K562 (cell line): Measurements from ENCODE around the gene CERS1. TPM values are rescaled to one million over a fixed set of nuclear protein-coding genes. Genes with fewer than 3 reads are reported as not detected.

Experiments used
- ARID4B ChIP-seq: sonication (generic); formaldehyde crosslinking; IDR thresholded peaks from 2 replicates; pipeline ENCODE4 v1.8.0; 2022; ENCODE audit warnings: mild to moderate bottlenecking, missing genetic modification reagents
- CC2D1A ChIP-seq: fragments of 450-650 bp; IDR thresholded peaks from 2 replicates; pipeline ENCODE4 v1.6.1; 2017; ENCODE audit warnings: mild to moderate bottlenecking
- CEBPB ChIP-seq: fragments of 450-650 bp; IDR thresholded peaks from 2 replicates; pipeline ENCODE4 v1.6.1; 2016; ENCODE audit warnings: missing genetic modification characterization, missing compliant biosample characterization
- E2F3 ChIP-seq: fragments of 250-450 bp; sonication (Bioruptor Pico); IDR thresholded peaks from 2 replicates; pipeline ENCODE4 v1.4.0; 2020; ENCODE audit warnings: mild to moderate bottlenecking
- MAZ ChIP-seq, 2 experiments: fragments of 450-650 bp in 1 of 2; sonication (generic) in 1 of 2; formaldehyde crosslinking; IDR thresholded peaks in 1 of 2; conservative IDR thresholded peaks in 1 of 2; 2 replicates each; pipeline versions ENCODE4 v1.4.0 to v1.5.0; 2020; ENCODE audit warnings: mild to moderate bottlenecking in 1 of 2, missing genetic modification reagents in 1 of 2
- NBN ChIP-seq: fragments of 450-650 bp; IDR thresholded peaks from 2 replicates; pipeline ENCODE4 v1.6.1; 2016; ENCODE audit warnings: low read depth, mild to moderate bottlenecking
- OTX1 ChIP-seq: fragments of 450-650 bp; formaldehyde crosslinking; IDR thresholded peaks from 2 replicates; pipeline ENCODE4 v1.4.0; 2022; ENCODE audit warnings: mild to moderate bottlenecking
- RCOR1 ChIP-seq, 2 experiments: IDR thresholded peaks; 2 replicates each; pipeline ENCODE4 v1.6.1; 2012; ENCODE audit warnings: low read depth in 2 of 2, low read length in 2 of 2, borderline replicate concordance in 1 of 2, improper control_type of control experiment in 1 of 2
- polyA plus RNA-seq, 8 experiments: library from polyadenylated mRNA; depleted of rRNA in 4 of 8; stranded (reverse) in 5 of 8; unstranded in 3 of 8; fragments of >200 nt; fragmentation: Nextera tagmentation in 2 of 8; fragmentation: Illumina TruSeq in 1 of 8; extraction: Ambion mirVana in 2 of 8; extraction: Trizol in 1 of 8; gene quantifications; 2 replicates each; pipeline versions ENCODE4 v1.2.1 to v1.2.3, GENCODE V29; 2011 to 2014; ENCODE audit warnings: inconsistent platforms in 1 of 8, missing spikeins in 1 of 8
- total RNA-seq, 7 experiments: library from RNA; depleted of rRNA in 6 of 7; stranded (reverse); fragments of >200 nt in 6 of 7; fragmentation: Illumina TruSeq in 2 of 7; extraction: Trizol in 2 of 7; gene quantifications; 2 replicates each; pipeline versions ENCODE4 v1.2.1 to v1.2.3, GENCODE V29; 2011 to 2021; ENCODE audit warnings: low replicate concordance in 1 of 7
- TF ChIP-seq, protein P1 (sequence below): fragments of 200-800 bp; sonication (Bioruptor generic); IDR thresholded peaks from 2 replicates; pipeline ENCODE4 v1.6.1; 2016; ENCODE audit warnings: missing genetic modification characterization, missing compliant biosample characterization
- TF ChIP-seq, protein P2 (sequence below): fragments of 450-650 bp; IDR thresholded peaks from 2 replicates; pipeline ENCODE4 v1.7.1; 2018; ENCODE audit warnings: mild to moderate bottlenecking, low read depth; ENCODE audit not compliant: partially characterized antibody
- TF ChIP-seq, protein P3 (sequence below): sonication (generic); formaldehyde crosslinking; IDR thresholded peaks from 2 replicates; pipeline ENCODE4 v1.4.0; 2020; ENCODE audit warnings: mild to moderate bottlenecking, missing genetic modification reagents

CERS1 gene
- total and polyA plus RNA-seq, 9 of the 15 experiments (the other 6 are each of a cell fraction or from before 2014, with no cell fraction given), result 0.33 to 1.5 (median 0.86) TPM; not detected in 2

- TF ChIP-seq, protein P1, sequence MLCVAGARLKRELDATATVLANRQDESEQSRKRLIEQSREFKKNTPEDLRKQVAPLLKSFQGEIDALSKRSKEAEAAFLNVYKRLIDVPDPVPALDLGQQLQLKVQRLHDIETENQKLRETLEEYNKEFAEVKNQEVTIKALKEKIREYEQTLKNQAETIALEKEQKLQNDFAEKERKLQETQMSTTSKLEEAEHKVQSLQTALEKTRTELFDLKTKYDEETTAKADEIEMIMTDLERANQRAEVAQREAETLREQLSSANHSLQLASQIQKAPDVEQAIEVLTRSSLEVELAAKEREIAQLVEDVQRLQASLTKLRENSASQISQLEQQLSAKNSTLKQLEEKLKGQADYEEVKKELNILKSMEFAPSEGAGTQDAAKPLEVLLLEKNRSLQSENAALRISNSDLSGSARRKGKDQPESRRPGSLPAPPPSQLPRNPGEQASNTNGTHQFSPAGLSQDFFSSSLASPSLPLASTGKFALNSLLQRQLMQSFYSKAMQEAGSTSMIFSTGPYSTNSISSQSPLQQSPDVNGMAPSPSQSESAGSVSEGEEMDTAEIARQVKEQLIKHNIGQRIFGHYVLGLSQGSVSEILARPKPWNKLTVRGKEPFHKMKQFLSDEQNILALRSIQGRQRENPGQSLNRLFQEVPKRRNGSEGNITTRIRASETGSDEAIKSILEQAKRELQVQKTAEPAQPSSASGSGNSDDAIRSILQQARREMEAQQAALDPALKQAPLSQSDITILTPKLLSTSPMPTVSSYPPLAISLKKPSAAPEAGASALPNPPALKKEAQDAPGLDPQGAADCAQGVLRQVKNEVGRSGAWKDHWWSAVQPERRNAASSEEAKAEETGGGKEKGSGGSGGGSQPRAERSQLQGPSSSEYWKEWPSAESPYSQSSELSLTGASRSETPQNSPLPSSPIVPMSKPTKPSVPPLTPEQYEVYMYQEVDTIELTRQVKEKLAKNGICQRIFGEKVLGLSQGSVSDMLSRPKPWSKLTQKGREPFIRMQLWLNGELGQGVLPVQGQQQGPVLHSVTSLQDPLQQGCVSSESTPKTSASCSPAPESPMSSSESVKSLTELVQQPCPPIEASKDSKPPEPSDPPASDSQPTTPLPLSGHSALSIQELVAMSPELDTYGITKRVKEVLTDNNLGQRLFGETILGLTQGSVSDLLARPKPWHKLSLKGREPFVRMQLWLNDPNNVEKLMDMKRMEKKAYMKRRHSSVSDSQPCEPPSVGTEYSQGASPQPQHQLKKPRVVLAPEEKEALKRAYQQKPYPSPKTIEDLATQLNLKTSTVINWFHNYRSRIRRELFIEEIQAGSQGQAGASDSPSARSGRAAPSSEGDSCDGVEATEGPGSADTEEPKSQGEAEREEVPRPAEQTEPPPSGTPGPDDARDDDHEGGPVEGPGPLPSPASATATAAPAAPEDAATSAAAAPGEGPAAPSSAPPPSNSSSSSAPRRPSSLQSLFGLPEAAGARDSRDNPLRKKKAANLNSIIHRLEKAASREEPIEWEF, result no peak
- TF ChIP-seq CEBPB, result no peak
- TF ChIP-seq NBN, result 0 out of 2 replicates have a peak, but pooled peaks have one; percentile 40
- no peak for TF ChIP-seq E2F3 (CRISPR knock-in tag)
- no peak for TF ChIP-seq CC2D1A
- TF ChIP-seq ARID4B (CRISPR knock-in tag), result peak; percentile 43; the same call in 1 of the 2 replicates
- peak; percentile 19 to 74; a peak in 3 of 4 replicates for TF ChIP-seq MAZ (CRISPR knock-in tag; conservative IDR thresholded peaks at IDR 0.05 in 1 of 2, IDR thresholded peaks at IDR 0.05 in 1 of 2)
- 0 out of 4 replicates have a peak, but pooled peaks of 1 of the 2 experiments have one; percentile 7 for TF ChIP-seq RCOR1 (IDR thresholded peaks at IDR 0.05; ENCODE audit: borderline replicate concordance in 1 of 2, low read depth in 2 of 2, low read length in 2 of 2)
- TF ChIP-seq, protein P2, sequence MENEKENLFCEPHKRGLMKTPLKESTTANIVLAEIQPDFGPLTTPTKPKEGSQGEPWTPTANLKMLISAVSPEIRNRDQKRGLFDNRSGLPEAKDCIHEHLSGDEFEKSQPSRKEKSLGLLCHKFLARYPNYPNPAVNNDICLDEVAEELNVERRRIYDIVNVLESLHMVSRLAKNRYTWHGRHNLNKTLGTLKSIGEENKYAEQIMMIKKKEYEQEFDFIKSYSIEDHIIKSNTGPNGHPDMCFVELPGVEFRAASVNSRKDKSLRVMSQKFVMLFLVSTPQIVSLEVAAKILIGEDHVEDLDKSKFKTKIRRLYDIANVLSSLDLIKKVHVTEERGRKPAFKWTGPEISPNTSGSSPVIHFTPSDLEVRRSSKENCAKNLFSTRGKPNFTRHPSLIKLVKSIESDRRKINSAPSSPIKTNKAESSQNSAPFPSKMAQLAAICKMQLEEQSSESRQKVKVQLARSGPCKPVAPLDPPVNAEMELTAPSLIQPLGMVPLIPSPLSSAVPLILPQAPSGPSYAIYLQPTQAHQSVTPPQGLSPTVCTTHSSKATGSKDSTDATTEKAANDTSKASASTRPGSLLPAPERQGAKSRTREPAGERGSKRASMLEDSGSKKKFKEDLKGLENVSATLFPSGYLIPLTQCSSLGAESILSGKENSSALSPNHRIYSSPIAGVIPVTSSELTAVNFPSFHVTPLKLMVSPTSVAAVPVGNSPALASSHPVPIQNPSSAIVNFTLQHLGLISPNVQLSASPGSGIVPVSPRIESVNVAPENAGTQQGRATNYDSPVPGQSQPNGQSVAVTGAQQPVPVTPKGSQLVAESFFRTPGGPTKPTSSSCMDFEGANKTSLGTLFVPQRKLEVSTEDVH, result no peak
- TF ChIP-seq OTX1, result peak; percentile 53; the same call in 1 of the 2 replicates
- TF ChIP-seq, protein P3, sequence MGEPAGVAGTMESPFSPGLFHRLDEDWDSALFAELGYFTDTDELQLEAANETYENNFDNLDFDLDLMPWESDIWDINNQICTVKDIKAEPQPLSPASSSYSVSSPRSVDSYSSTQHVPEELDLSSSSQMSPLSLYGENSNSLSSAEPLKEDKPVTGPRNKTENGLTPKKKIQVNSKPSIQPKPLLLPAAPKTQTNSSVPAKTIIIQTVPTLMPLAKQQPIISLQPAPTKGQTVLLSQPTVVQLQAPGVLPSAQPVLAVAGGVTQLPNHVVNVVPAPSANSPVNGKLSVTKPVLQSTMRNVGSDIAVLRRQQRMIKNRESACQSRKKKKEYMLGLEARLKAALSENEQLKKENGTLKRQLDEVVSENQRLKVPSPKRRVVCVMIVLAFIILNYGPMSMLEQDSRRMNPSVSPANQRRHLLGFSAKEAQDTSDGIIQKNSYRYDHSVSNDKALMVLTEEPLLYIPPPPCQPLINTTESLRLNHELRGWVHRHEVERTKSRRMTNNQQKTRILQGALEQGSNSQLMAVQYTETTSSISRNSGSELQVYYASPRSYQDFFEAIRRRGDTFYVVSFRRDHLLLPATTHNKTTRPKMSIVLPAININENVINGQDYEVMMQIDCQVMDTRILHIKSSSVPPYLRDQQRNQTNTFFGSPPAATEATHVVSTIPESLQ (CRISPR knock-in tag), result no peak
Observed at GRCh38 chr19:18932216-18932841, 36.4 kb upstream of the CERS1 start (continued).
